Measurements from ENCODE around the gene PCNX1. TPM values are rescaled to one million over a fixed set of nuclear protein-coding genes. Genes with fewer than 3 reads are reported as not detected.
A peak's percentile ranks its signal among the peaks of the same experiment; 100 is the strongest.

Gene PCNX1
- total RNA-seq, 1 donor from 2014 or later: 32.6 TPM

- no peak for DNase-seq (ENCODE audit: low read depth, low spot score)
Observed at GRCh38 chr14:70957710-70958109, 50.5 kb downstream of the PCNX1 start.

DNA sequence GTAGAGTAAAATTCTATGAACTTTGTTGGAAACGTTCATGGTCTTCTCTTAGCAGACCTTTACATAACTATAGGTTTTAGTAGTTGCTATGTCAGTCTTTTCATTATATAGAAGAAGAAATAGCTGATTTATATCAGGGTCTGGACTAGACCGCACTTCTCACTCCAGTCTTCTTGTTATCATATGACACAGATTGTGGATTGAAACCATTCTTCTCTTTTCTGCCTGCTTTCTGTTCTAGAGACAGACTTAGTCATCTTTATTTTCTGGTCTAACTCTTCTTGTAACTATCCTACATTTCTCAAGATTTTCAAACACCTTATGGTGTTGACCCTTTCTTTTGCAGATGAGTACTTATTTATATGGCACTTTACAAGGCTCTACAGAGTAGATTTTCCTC lies 55.7 kb downstream of the PCNX1 start:
- no peak for DNase-seq (ENCODE audit: low read depth, low spot score)

- DNase-seq (ENCODE audit: low read depth, low spot score): no peak
Observed at GRCh38 chr14:70964492-70964891, 57.2 kb downstream of the PCNX1 start.

DNA sequence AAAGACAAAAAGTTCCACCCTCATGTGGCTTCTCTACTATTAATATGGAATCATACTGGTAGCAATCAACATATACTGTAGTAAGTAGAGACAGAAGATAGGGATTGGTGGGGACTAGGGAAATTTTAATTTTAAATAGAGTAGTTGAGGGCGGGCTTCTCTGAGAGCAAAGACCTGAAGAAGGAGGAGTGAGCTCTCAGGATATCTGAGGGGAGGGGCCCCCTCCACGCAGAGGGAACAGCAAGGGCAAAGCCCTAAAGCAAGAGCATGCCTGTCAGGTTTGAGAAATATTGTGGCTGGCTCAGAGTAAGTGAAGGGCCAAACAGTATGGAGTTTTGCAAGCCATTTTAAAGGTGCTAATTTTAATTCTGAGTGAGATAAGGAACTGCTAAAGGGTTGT lies 64.3 kb downstream of the PCNX1 start:
- no peak for DNase-seq (ENCODE audit: low read depth, low spot score)

DNA sequence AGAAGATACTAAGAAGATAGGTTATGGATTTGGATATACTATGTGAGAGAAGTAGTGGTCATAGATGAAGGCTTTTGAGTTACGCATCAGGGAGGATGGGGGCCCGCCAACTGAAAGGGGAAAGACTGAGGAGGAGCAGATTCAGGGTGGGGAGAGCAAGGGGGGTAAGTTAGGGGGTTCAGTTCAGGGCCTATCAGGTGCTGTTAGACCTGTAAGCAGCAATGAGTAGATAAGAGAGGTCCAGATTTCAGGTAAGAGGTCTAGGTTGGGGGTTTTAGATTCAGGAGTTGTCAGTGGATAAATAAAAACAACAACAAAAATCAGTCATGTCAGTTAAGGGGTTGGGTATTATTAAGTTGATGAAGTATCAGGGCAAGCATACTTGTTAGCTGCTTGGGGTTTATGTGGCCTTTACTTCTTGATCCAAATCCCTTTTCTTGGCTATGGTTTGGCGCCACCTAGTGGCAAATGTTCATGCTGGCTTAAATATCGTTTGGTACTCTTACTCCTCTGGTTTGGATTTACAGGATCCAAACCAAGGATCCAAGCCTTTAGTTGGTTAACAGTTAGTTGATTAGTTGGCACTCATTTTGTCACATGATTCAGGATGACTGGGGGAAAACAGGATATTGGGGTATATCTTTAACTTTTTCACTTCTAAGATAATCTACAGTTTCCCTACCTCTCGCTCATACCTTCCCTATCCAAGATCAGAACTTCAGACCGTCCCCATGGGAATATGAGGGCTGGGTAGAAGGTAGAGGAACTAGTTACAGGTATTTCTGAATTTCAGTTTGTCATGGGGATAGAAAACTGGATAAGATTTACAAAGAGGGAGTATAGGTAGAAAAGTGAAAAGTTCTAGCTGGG lies 65.1 kb downstream of the PCNX1 start:
- peak; percentile 67 for DNase-seq (ENCODE audit: low read depth, low spot score)

DNA sequence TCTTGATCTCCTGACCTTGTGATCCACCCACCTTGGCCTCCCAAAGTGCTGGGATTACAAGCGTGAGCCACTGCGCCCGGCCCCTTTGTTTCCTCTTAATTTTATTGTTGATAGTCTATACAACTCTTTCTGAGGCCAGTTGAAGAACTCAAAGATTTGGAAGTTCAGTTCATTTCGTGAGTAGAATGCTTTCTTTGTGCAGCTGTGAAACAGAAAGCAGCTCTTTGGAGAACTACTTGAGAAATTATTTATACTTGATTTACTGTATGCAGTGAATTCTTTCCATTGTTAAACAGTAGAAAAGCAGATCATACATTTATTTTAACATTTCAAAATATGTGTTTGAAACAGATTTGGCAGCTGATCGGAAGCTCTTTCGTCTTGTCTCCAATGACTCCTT lies 69.3 kb downstream of the PCNX1 start:
- no peak for DNase-seq (ENCODE audit: low read depth, low spot score)

DNA sequence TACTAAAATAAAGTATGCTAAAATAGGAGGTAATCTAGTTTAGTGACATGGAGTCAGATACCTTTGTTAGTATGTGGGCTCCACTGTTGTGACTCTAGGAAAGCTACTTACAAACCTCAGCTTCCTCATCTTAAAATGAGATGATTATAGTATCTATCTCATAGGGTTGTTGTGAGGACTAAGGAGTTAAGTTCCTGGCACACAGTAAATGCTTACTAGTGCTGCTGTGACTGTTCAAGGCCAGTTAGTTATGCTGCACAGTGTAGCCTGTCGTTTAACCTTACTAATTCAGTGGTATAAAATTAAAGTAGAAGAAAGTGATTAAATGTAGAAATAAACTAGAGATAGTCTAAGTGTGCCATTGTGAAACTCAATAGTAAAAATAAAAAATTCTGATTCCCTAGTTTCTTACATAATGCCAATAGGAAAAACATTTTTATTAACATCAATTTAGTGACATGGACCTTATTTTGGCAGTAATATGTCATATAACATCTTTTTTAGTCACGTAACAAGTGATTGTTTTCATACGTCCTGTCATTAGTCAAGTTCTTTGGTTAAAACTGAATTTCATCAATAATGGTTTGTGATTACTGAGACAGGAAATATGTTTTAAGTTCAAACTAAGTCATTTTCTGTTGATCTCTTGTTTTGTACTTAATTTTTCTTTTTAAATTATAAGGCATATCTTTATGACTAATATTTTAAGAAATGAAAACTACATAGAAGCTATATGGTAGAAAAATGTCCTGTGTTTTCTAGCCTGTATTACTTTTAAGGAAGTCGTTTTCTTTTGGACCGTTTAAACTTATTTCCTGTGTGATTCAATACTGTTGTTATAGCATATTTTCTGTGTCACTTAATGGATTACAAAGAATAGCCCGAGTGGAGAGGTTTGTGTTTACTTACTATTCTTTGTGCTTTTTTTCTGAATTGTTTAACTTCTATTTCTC lies 74.0 kb downstream of the PCNX1 start:
- no peak for DNase-seq (ENCODE audit: low read depth, low spot score)

- DNase-seq (ENCODE audit: low read depth, low spot score): no peak
Observed at GRCh38 chr14:70982200-70982599, 74.9 kb downstream of the PCNX1 start.

GRCh38 chr14:70987041-70987440 lies 79.8 kb downstream of the PCNX1 start:
- DNase-seq (ENCODE audit: low read depth, low spot score): no peak

DNA sequence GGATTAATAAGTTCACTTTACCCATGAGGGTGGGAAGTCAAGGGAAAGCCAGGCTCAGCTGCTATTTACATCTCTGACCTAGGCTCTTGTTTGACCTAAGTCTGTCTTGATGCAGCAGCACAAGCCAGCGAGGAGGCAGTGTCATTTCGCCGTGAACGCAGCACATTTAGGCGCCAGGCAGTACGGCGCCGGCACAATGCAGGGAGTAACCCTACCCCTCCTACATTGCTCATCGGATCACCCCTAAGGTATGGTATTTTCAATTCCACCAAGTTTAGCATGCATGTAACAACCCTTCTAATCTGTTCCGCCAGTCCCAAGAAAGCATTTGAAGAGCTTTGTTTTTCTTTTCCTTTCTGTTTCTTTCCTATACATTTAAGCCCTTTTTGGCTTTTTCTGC lies 81.2 kb downstream of the PCNX1 start:
- no peak for DNase-seq (ENCODE audit: low read depth, low spot score)

DNA sequence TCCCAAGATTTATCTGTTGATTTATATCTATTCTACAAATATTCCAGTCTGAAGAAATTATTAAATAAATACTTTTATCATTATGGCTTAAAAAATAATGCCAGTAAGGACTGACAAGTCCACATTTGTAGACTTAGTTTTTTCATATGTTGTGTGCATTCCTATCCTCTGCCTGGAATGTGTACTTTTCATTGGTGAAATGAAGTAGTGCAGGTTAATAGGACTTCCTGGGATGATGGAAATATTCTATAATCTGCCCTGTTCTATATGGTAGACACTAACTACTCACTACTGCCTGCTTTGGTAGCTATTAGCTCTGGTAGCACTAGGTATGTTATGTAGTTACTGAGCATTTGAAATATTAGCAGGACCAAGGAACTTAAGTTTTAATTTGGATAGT lies 86.7 kb downstream of the PCNX1 start:
- DNase-seq (ENCODE audit: low read depth, low spot score): no peak

GRCh38 chr14:70995211-70995610 lies 88.0 kb downstream of the PCNX1 start:
- DNase-seq (ENCODE audit: low read depth, low spot score): no peak

DNA sequence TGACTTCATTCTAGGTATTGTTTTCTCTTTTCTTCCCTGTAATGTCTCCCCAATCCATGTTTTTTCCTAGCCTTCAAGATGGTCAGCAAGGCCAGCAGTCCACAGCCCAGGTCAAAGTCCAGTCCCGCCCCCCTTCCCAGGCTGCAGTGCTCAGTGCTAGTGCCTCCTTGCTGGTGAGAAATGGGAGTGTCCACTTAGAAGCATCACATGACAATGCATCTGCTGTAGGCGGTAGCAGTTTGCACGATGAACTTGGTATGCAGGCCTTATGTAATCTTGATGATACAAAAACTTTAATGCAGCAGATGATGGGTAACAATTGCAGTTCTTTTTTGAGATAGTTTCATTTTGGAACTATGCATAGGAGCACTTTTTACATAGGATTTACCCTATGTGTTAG lies 88.4 kb downstream of the PCNX1 start:
- no peak for DNase-seq (ENCODE audit: low read depth, low spot score)

- DNase-seq (ENCODE audit: low read depth, low spot score): no peak
Observed at GRCh38 chr14:70999117-70999516, 91.9 kb downstream of the PCNX1 start.

DNA sequence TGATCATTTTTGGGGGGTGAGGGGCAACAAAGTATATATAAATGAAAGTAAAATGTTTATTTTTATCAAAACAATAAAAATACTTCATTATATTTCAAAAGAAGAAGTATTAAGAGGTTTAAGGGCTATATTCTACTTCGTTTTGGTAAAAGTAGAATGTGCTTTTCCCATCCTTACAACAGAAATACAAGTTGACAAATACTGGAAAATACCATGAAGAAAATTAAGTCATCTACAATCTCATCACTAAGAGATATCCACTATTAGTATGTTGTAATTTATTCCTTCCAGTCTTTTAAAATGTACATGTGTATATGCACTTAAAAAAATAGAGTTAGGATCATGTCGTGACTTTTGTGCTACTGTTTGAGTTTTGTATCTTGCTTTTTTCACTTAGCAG lies 92.8 kb downstream of the PCNX1 start:
- no peak for DNase-seq (ENCODE audit: low read depth, low spot score)

DNA sequence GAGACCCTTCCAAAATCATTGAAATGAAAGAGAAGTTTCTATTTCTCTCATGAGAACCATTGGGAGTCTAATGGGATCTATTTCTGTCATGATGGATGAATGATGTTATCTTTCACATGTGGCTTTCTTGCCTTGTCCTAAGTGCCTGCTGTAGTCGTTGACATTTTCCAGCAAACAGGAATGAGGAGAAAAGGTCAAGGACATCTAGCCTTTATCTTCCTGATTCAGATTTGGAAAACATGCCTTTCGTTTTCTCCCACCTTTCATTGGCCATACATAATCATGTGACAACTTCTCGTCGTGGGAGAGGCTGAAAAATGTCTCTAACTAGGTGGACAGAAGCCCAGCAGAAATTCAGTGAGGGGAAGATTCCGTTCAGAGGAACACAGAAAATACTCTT lies 94.5 kb downstream of the PCNX1 start:
- DNase-seq (ENCODE audit: low read depth, low spot score): no peak

GRCh38 chr14:71003156-71003555 lies 95.9 kb downstream of the PCNX1 start:
- DNase-seq (ENCODE audit: low read depth, low spot score): no peak

GRCh38 chr14:71004481-71004880 lies 97.2 kb downstream of the PCNX1 start:
- no peak for DNase-seq (ENCODE audit: low read depth, low spot score)

GRCh38 chr14:71005076-71005475 lies 97.8 kb downstream of the PCNX1 start:
- DNase-seq (ENCODE audit: low read depth, low spot score): no peak

DNA sequence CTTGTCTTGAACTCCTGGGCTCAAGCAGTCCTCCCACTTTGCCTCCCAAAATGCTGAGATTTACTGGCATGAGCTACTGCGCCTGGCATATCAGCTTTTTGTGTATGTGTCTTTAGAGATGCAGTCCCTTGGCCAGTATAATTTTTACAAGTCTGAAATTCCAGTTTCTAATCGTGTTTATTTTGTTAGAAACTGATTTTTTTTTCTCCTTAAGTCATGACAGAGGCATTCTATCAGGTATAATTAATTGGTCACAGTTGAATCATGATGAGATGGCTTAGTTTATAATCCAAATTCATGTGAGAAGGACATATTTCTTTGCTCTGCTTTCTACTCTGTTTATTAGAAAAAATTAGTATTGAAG lies 98.9 kb downstream of the PCNX1 start:
- no peak for DNase-seq (ENCODE audit: low read depth, low spot score)

GRCh38 chr14:71011479-71011878 lies 104.2 kb downstream of the PCNX1 start:
- no peak for DNase-seq (ENCODE audit: low read depth, low spot score)

- no peak for DNase-seq (ENCODE audit: low read depth, low spot score)
Observed at GRCh38 chr14:71012888-71013287, 105.6 kb downstream of the PCNX1 start.
